Measurements from ENCODE around the gene MVB12B.

The MVB12B gene

GRCh38 chr9:126342621-126343031 is 16.0 kb downstream of the MVB12B start:
- DNase-seq (ENCODE audit: low read depth), result no peak
- TF ChIP-seq, protein P1, sequence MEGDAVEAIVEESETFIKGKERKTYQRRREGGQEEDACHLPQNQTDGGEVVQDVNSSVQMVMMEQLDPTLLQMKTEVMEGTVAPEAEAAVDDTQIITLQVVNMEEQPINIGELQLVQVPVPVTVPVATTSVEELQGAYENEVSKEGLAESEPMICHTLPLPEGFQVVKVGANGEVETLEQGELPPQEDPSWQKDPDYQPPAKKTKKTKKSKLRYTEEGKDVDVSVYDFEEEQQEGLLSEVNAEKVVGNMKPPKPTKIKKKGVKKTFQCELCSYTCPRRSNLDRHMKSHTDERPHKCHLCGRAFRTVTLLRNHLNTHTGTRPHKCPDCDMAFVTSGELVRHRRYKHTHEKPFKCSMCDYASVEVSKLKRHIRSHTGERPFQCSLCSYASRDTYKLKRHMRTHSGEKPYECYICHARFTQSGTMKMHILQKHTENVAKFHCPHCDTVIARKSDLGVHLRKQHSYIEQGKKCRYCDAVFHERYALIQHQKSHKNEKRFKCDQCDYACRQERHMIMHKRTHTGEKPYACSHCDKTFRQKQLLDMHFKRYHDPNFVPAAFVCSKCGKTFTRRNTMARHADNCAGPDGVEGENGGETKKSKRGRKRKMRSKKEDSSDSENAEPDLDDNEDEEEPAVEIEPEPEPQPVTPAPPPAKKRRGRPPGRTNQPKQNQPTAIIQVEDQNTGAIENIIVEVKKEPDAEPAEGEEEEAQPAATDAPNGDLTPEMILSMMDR (conservative IDR thresholded peaks at IDR 0.05; ENCODE audit: control insufficient read depth, insufficient read depth, low read depth, low read length), result no peak
- no peak overlapping the region for H3K4me3 ChIP-seq (ENCODE audit: control insufficient read depth, low read depth, low read length)

DNA sequence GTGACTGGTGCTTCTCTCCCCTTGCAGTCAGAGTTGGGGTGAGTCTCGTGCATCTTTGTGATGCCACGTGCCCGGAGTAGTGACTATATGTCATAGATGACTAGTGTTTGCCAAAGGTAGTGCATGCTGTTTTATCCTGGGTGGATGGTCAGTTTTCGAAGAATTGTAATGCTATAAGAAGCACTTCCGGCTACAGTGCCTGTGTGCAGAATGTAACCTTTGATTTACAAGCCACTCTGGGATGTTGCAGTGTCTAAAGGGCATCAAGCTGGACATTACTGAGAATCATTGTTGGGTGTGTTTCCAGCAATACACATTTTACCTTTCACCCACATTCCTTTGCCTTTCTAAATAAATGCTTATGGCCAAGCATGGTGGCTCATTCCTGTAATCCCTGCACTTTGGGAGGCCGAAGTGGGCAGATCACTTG is 16.7 kb downstream of the MVB12B start:
- DNase-seq (ENCODE audit: low read depth), result no peak
- TF ChIP-seq, protein P1 (conservative IDR thresholded peaks at IDR 0.05; ENCODE audit: control insufficient read depth, insufficient read depth, low read depth, low read length), result no peak
- H3K4me3 ChIP-seq (ENCODE audit: control insufficient read depth, low read depth, low read length), result no peak overlapping the region

- no peak for DNase-seq (ENCODE audit: low read depth)
- TF ChIP-seq, protein P1 (conservative IDR thresholded peaks at IDR 0.05; ENCODE audit: control insufficient read depth, insufficient read depth, low read depth, low read length), result no peak
- no peak overlapping the region for H3K4me3 ChIP-seq (ENCODE audit: control insufficient read depth, low read depth, low read length)
Observed at GRCh38 chr9:126346031-126346430, 19.4 kb downstream of the MVB12B start.

- DNase-seq (ENCODE audit: low read depth), result no peak
- no peak overlapping the region for H3K4me3 ChIP-seq (ENCODE audit: control insufficient read depth, low read depth, low read length)
Observed at GRCh38 chr9:126347093-126347492, 20.5 kb downstream of the MVB12B start.

DNA sequence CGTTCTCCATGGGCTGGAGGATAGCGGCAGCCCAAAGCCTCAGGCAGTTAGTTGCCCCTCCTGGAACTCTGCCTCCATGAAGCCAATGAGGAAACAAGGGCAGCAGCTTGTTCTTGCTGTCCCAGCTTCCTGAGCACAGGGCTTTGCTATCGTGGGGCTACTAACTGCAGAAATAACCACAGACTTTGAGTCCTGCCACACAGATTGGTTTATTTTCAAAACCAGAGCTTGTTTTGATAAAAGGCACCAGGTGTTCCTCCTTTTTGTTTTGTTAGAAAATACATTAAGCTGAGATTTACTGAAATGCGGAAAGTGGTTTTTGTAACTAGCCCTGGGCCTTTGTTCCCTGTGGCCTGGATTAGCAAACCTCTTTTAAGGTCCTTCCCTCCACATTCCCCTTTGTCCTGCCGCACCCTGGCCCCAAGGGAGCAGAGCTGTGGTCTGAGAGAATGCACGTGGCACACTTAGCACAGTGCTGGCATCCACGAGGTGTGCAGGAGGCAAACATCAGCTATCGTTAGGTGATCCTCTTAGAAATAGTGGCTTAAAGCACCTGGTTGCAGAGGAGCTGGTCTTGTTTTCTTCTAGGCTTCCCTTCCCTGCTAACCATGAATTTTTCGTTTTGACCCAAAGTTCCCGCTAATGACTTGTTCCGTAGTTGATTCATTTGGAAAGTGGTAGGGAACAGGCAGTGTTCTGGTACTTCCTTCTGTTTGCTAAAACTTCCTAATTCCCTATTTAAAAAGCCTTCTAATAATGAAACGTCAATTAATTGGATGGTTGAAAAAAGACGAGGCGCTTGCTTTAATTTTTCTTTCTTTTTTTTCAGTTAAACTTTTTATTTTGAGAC is 21.5 kb downstream of the MVB12B start:
- TF ChIP-seq, protein P1 (conservative IDR thresholded peaks at IDR 0.05; ENCODE audit: control insufficient read depth, insufficient read depth, low read depth, low read length), result no peak
- no peak overlapping the region for H3K4me3 ChIP-seq (ENCODE audit: control insufficient read depth, low read depth, low read length)

More at GRCh38 chr9:126347093-126347492, 20.5 kb downstream of the MVB12B start:
- TF ChIP-seq, protein P1 (conservative IDR thresholded peaks at IDR 0.05; ENCODE audit: control insufficient read depth, insufficient read depth, low read depth, low read length), result no peak

DNA sequence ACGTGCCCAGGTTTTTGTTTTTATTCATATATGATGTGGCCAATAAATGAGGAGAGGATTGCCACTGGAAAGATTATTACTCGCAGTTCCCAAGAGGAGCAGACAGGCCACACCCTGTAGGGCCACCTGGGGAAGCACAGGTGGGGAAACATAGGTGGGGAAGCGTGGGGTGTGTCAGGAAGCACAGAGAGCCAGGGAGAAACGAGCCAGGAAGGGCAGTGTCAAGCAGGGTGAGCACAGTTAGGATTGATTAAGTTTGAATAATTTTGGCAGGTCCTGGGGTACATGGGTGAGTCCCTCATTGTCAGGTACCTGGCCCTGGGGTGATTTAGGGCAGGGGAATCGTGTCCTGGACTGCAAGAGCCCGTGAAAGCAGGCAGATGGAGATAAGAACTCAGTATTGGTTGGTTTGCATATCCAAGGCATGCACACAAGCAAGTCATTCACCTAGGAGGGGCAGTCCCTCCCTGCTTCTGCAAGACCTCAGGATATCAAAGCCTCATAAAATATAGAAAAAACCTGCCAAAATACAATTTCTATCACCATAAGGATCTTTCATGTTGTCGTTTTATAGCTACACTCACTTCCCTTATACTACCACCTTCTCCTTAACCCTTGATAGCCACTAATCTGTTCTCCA is 22.4 kb downstream of the MVB12B start:
- TF ChIP-seq, protein P1 (conservative IDR thresholded peaks at IDR 0.05; ENCODE audit: control insufficient read depth, insufficient read depth, low read depth, low read length), result no peak
- H3K4me3 ChIP-seq (ENCODE audit: control insufficient read depth, low read depth, low read length), result no peak overlapping the region
- no peak for DNase-seq (ENCODE audit: low read depth)

More for the DNA sequence above, 21.5 kb downstream of the MVB12B start:
- DNase-seq (ENCODE audit: low read depth), result no peak

Measured in fibroblast of mammary gland (primary cell).